H9 (cell line): ENCODE results near the gene TENM4. TPM values are rescaled to one million over a fixed set of nuclear protein-coding genes. Genes with fewer than 3 reads are reported as not detected.

Experiments
- DNase-seq: peaks from one replicate; pipeline ENCODE4 v3.0.0-alpha.2; 2017
- H2AFZ ChIP-seq: one replicate; pipeline ENCODE4 v1.6.1; 2013; ENCODE audit warnings: mild to moderate bottlenecking, low read length, control low read depth, moderate library complexity
- H2AK5ac ChIP-seq: 2 replicates; pipeline ENCODE4 v1.6.1; 2013; ENCODE audit warnings: low read length, control low read depth, mixed read lengths; ENCODE audit not compliant: insufficient read length
- H2BK120ac ChIP-seq: one replicate; pipeline ENCODE4 v1.6.1; 2013; ENCODE audit warnings: low read depth, mild to moderate bottlenecking, low read length, control low read depth, inconsistent platforms; ENCODE audit not compliant: poor library complexity, severe bottlenecking
- H2BK12ac ChIP-seq: 2 replicates; pipeline ENCODE4 v1.6.1; 2013; ENCODE audit warnings: low read length, control low read depth, mixed read lengths, low read depth; ENCODE audit not compliant: insufficient read length
- H2BK15ac ChIP-seq: 2 replicates; pipeline ENCODE4 v1.6.1; 2013; ENCODE audit warnings: low read depth, low read length, control low read depth
- H2BK20ac ChIP-seq: one replicate; pipeline ENCODE4 v1.6.1; 2013; ENCODE audit warnings: low read depth, mild to moderate bottlenecking, low read length, control low read depth, inconsistent platforms; ENCODE audit not compliant: poor library complexity, severe bottlenecking
- H2BK5ac ChIP-seq: 2 replicates; pipeline ENCODE4 v1.6.1; 2013; ENCODE audit warnings: low read length, control low read depth, mixed read lengths; ENCODE audit not compliant: insufficient read length
- H3K14ac ChIP-seq: 2 replicates; pipeline ENCODE4 v1.6.1; 2013; ENCODE audit warnings: low read length, control low read depth; ENCODE audit not compliant: insufficient read depth
- H3K18ac ChIP-seq: 2 replicates; pipeline ENCODE4 v1.6.1; 2013; ENCODE audit warnings: low read depth, mild to moderate bottlenecking, mixed read lengths, low read length, control low read depth; ENCODE audit not compliant: insufficient read length
- H3K23ac ChIP-seq: 2 replicates; pipeline ENCODE4 v1.6.1; 2013; ENCODE audit warnings: low read length, control low read depth, mixed read lengths, low read depth; ENCODE audit not compliant: insufficient read length
- H3K23me2 ChIP-seq: 2 replicates; pipeline ENCODE4 v1.6.1; 2013; ENCODE audit warnings: low read depth, mild to moderate bottlenecking, mixed read lengths, low read length, control low read depth; ENCODE audit not compliant: insufficient read length, poor library complexity, severe bottlenecking
- H3K27ac ChIP-seq: 2 replicates; pipeline ENCODE4 v1.5.1; 2013; ENCODE audit warnings: low read length, control low read depth, mixed read lengths, low read depth; ENCODE audit not compliant: insufficient read length
- H3K27me3 ChIP-seq: 2 replicates; pipeline ENCODE4 v1.6.1; 2013; ENCODE audit warnings: low read length, control low read depth, inconsistent platforms; ENCODE audit not compliant: insufficient read depth
- H3K4ac ChIP-seq: 2 replicates; pipeline ENCODE4 v1.6.1; 2013; ENCODE audit warnings: low read depth, mild to moderate bottlenecking, control low read depth, inconsistent platforms, low read length, moderate library complexity
- H3K4me1 ChIP-seq: 2 replicates; pipeline ENCODE4 v1.6.1; 2013; ENCODE audit warnings: low read length, control low read depth, inconsistent platforms; ENCODE audit not compliant: insufficient read depth
- H3K4me2 ChIP-seq: 2 replicates; pipeline ENCODE4 v1.6.1; 2013; ENCODE audit warnings: low read length, control low read depth, mixed read lengths; ENCODE audit not compliant: insufficient read length, insufficient read depth
- H3K56ac ChIP-seq: 2 replicates; pipeline ENCODE4 v1.6.1; 2013; ENCODE audit warnings: low read depth, mild to moderate bottlenecking, mixed read lengths, low read length, control low read depth; ENCODE audit not compliant: insufficient read length
- H3K79me1 ChIP-seq: 2 replicates; pipeline ENCODE4 v1.6.1; 2013; ENCODE audit warnings: low read depth, mild to moderate bottlenecking, moderate library complexity, low read length, control low read depth, inconsistent platforms; ENCODE audit not compliant: insufficient read depth, poor library complexity, severe bottlenecking
- H3K79me2 ChIP-seq: 2 replicates; pipeline ENCODE4 v1.6.1; 2013; ENCODE audit warnings: low read length, control low read depth, inconsistent platforms; ENCODE audit not compliant: insufficient read depth
- H3K9ac ChIP-seq: 2 replicates; pipeline ENCODE4 v1.6.1; 2013; ENCODE audit warnings: low read length, control low read depth, mixed read lengths; ENCODE audit not compliant: insufficient read length; ENCODE audit errors: extremely low read depth
- H3K9me3 ChIP-seq: one replicate; pipeline ENCODE4 v1.6.1; 2013; ENCODE audit warnings: low read depth, low read length, inconsistent platforms; ENCODE audit not compliant: control insufficient read depth
- H3T11ph ChIP-seq: one replicate; pipeline ENCODE4 v1.6.1; 2013; ENCODE audit warnings: mild to moderate bottlenecking, low read length, control low read depth, inconsistent platforms
- H4K20me1 ChIP-seq: one replicate; pipeline ENCODE4 v1.6.1; 2013; ENCODE audit not compliant: control insufficient read depth, insufficient read length, insufficient read depth
- H4K5ac ChIP-seq: 2 replicates; pipeline ENCODE4 v1.6.1; 2013; ENCODE audit warnings: low read depth, mild to moderate bottlenecking, mixed read lengths, low read length, control low read depth; ENCODE audit not compliant: insufficient read length
- H4K8ac ChIP-seq: replicated peaks from 2 replicates; pipeline ENCODE4 v1.6.1; 2013; ENCODE audit warnings: low read length, control low read depth, mixed read lengths, low read depth; ENCODE audit not compliant: insufficient read length
- H4K91ac ChIP-seq: 2 replicates; pipeline ENCODE4 v1.6.1; 2013; ENCODE audit warnings: low read depth, mild to moderate bottlenecking, moderate library complexity, mixed read lengths, low read length, control low read depth; ENCODE audit not compliant: insufficient read length
- H3K27ac Mint-ChIP-seq, 3 experiments: 2 replicates in 2 of 3; 3 replicates in 1 of 3; pipeline ENCODE4 v1.8.0; 2020 to 2021; ENCODE audit warnings: mixed read lengths in 3 of 3, mild to moderate bottlenecking in 1 of 3, moderate library complexity in 1 of 3
- H3K27me3 Mint-ChIP-seq: 2 replicates; pipeline ENCODE4 v1.8.0; 2021; ENCODE audit warnings: low read depth, mild to moderate bottlenecking, moderate library complexity, mixed read lengths
- H3K36me3 Mint-ChIP-seq, 3 experiments: 2 replicates in 2 of 3; 3 replicates in 1 of 3; pipeline ENCODE4 v1.8.0; 2020 to 2021; ENCODE audit warnings: low read depth in 3 of 3, mixed read lengths in 3 of 3; ENCODE audit not compliant: insufficient read depth in 1 of 3
- H3K4me1 Mint-ChIP-seq, 2 experiments: 2 replicates each; pipeline ENCODE4 v1.8.0; 2020; ENCODE audit warnings: mixed read lengths in 2 of 2
- H3K4me3 Mint-ChIP-seq, 2 experiments: 2 replicates in 1 of 2; 3 replicates in 1 of 2; pipeline ENCODE4 v1.8.0; 2020 to 2021; ENCODE audit warnings: mild to moderate bottlenecking in 2 of 2, mixed read lengths in 2 of 2, moderate library complexity in 1 of 2
- H3K9me3 Mint-ChIP-seq, 2 experiments: 2 replicates in 1 of 2; 3 replicates in 1 of 2; pipeline ENCODE4 v1.8.0; 2020; ENCODE audit warnings: mild to moderate bottlenecking in 2 of 2, mixed read lengths in 2 of 2, moderate library complexity in 1 of 2
- WGBS: extraction: QIAGEN DNeasy Blood & Tissue Kit; methylation state at CpG from one replicate; pipeline ENCODE4 v1.1.7; 2013; ENCODE audit warnings: missing lambda C conversion rate, low lambda C conversion rate, mixed read lengths; ENCODE audit not compliant: insufficient read length; ENCODE audit errors: extremely low coverage; 5-methylcytosine and 5-hydroxymethylcytosine counted together
- total RNA-seq: library from RNA; stranded (reverse); gene quantifications from 2 replicates; pipeline ENCODE4 v1.2.1, GENCODE V29; 2021
- TF ChIP-seq, protein P1 (sequence below): fragments of 200-600 bp; sonication (generic); conservative IDR thresholded peaks from 3 replicates; pipeline ENCODE4 v1.8.0; 2021; ENCODE audit warnings: antibody characterized with exemption, mild to moderate bottlenecking

The TENM4 gene
- total RNA-seq, 1 experiment from 2014 or later: 4.6 TPM

DNA sequence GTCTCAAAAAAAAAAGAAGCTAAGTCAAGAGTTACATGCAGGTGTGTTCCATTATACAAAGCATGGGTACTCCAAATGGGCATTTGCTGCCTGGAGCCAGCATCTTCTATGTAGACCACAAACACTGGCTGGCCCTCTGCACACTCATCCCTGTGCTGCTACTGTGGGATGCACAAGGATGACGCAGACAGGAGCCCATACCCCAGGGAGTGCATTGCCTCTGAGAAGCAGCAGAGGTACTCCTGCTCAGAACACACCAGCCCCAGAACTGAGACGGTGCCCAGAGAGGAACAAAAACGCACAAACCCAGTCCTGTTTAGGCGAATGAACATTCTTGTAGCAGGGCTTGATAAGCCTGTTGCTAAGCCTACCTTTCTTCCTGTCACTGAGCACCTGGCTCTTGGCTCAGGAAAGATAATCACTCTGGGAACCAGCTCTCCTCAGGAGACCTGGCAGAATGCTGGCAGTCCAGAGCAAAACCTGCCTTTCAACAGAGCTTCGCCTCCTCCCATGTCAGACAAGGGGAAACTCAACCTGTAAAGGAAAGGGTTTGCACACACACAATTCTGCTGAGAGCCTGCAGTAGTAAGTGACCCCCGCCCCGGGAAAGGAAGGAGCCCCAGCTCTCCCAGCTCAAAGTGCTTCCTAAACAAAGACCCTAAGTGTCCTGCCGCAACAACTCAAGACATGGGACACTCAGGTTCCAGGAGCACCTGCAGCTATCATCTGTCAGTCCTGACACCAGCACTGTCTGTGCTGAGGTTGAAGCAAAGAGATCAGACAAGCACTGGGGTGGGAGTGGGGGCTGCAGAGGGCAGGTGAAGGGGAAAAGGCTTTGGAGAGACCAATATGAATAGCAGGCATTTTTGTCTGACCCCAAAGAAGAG, 145.7 kb downstream of the TENM4 start:
- no peak overlapping the region for H3K4me3 Mint-ChIP-seq
- Histone ChIP-seq H3K9ac (no peak overlapping the region), H3K23me2 (no peaks in the 10 kb centered on the region), H4K20me1 (no peaks in the 10 kb centered on the region), H3K79me2 (no peaks in the 10 kb centered on the region), H3K27ac (no peak overlapping the region), H3K56ac (no peak overlapping the region), H3K14ac (no peak overlapping the region; the same call in 1 of the 2 replicates), H2AK5ac (no peak overlapping the region), H3K18ac (no peak overlapping the region), H3K27me3 (no peaks in the 10 kb centered on the region), H3K4ac (no peak overlapping the region), H2BK20ac (no peak overlapping the region), H2BK120ac (no peak overlapping the region), H4K91ac (no peak overlapping the region), H2BK12ac (no peak overlapping the region), H3T11ph (no peak overlapping the region), H3K4me1 (no peaks in the 10 kb centered on the region), H2BK5ac (no peak overlapping the region), H2AFZ (no peak overlapping the region), H3K79me1 (no peaks in the 10 kb centered on the region), H3K23ac (no peak overlapping the region), H4K5ac (no peak overlapping the region), H4K8ac (no peak overlapping the region), H3K9me3 (no peaks in the 10 kb centered on the region), H2BK15ac (no peak overlapping the region), H3K4me2 (no peak overlapping the region)
- no peaks in the 10 kb centered on the region for H3K36me3 Mint-ChIP-seq
- no peak for DNase-seq
- no peak overlapping the region for H3K27ac Mint-ChIP-seq
- WGBS: no CpG with 5 or more reads among the region's 8 CpGs
- TF ChIP-seq, protein P1, sequence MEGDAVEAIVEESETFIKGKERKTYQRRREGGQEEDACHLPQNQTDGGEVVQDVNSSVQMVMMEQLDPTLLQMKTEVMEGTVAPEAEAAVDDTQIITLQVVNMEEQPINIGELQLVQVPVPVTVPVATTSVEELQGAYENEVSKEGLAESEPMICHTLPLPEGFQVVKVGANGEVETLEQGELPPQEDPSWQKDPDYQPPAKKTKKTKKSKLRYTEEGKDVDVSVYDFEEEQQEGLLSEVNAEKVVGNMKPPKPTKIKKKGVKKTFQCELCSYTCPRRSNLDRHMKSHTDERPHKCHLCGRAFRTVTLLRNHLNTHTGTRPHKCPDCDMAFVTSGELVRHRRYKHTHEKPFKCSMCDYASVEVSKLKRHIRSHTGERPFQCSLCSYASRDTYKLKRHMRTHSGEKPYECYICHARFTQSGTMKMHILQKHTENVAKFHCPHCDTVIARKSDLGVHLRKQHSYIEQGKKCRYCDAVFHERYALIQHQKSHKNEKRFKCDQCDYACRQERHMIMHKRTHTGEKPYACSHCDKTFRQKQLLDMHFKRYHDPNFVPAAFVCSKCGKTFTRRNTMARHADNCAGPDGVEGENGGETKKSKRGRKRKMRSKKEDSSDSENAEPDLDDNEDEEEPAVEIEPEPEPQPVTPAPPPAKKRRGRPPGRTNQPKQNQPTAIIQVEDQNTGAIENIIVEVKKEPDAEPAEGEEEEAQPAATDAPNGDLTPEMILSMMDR: no peak
- H3K27me3 Mint-ChIP-seq: peaks cover 2% of the 10 kb centered on the region; the same call in 1 of the 2 replicates
- peaks cover 17% of the 10 kb centered on the region in 2 experiments for H3K4me1 Mint-ChIP-seq
- H3K9me3 Mint-ChIP-seq: no peaks in the 10 kb centered on the region
